HG03442 (cell line): ENCODE results near the gene PARD3B.

Experiments
- ATAC-seq: cut with Tn5 transposase; IDR thresholded peaks from one replicate; pipeline ENCODE4 v1.9.1; 2021; ENCODE audit warnings: mild to moderate bottlenecking, moderate library complexity; ENCODE audit not compliant: unreplicated experiment

The PARD3B gene

GRCh38 chr2:205079173-205079572 is 533.9 kb downstream of the PARD3B start:
- no peak for ATAC-seq

DNA sequence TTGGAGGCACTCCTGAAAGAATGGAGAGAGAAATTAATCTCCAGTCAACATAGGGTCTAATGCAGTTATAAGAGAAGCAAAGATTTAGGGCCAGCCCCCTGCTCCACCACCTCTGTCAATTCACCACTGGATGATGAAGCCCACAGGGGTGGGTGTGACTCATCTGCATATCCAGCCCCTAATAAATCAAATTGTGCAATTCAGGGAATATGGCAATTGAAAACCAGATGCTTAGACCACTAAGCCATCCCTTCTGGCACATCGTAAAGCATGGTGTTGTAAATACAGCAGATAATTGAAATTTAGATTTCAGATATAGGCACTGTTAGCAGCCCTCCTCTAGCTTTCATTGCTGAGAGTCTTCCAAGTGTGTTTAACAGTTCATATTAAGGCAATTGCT is 541.4 kb downstream of the PARD3B start:
- ATAC-seq: no peak

DNA sequence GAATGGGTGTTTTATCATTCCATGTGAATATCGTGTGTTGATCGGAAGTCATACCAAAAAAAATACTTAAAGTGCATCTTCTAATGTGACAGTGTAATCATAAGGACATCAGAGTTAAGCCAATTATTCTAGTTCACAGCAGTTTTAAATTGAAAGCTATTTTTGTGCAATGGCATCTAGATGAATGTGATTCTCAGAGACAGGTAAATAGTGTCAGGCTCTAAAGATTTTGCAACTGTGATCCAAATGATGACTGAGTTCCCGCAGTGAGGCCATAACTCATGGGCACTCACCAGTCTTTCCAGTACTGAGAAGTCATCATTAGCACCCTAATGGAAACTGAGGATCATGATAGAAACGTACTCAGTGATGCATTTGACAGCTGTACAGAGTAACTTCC is 542.6 kb downstream of the PARD3B start:
- ATAC-seq: no peak

GRCh38 chr2:205089958-205090357 is 544.7 kb downstream of the PARD3B start:
- ATAC-seq: no peak

DNA sequence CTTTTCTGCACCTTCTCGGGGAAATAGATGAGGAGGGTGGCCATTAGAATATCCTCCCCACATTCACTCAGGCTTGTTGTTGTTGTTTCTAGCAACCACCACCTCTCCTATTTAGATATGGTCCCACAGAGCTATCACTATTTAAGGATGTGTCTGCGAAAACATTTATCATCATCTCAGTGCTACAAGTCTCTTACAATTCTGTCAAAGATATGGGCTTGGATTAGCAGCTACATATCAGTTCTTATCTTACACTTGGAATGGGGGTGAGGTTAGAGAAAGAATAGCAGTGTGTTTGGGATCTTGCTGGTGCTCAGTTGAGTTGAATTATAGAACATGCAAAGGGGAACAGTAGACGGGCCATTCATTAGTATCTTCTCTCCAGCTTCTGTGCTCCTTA is 546.1 kb downstream of the PARD3B start:
- no peak for ATAC-seq

DNA sequence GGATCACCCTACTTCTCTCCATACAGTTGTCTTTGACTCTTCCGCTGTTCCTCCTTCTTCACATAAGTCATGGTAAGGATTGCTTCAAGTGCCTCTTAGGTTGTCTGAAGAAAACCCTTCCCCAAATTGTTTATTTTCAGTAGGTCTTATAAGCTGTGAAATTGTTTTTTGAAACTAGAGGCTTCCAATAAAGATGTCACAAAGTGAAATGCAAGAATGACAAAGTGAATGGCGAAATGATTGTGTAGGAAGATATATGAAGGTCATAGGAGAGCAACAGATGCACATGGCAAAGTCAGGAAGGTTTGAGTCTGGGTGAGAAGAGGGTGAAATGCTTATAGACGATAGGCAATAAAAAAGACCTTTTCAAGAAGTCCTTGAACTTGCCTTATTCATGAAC is 548.8 kb downstream of the PARD3B start:
- no peak for ATAC-seq

DNA sequence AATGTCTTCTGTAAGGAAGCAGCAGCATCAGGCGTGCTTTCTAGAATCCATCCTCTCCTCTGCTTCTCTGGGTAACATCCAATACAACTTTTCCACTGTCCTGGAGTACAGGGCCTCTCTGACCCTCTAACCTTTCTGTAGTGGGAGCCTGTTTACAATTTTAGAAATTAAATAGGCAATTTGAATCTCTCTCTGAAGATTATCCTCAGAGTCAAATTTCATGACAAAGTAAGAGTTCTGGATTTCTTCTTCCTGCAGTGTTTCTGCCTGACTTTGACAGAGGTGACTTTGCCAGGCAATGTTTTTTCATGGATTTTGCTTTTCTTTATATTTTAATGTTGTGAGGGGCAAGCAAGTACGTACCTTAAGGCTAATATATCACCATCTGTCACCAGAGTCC is 558.4 kb downstream of the PARD3B start:
- ATAC-seq: no peak

DNA sequence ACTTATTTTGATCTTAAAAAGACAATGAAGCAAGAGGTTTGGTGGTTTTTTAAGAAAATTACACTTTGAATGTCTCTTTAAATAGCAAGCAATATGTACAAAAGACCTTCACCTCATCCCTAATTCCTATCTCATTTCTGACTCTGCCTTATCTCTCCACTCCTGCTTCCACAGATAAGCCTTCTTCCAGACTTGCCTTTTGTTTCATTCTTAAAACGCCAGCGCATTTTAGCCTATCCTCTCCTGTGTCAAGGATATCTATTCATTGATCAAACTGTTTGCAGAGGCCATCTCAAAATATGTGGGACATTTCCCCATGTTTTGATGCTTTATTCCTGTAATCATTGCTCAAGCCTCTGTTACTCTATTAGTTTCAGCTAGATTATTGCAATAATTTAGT is 562.5 kb downstream of the PARD3B start:
- no peak for ATAC-seq

GRCh38 chr2:205115511-205115910 is 570.2 kb downstream of the PARD3B start:
- ATAC-seq: no peak

DNA sequence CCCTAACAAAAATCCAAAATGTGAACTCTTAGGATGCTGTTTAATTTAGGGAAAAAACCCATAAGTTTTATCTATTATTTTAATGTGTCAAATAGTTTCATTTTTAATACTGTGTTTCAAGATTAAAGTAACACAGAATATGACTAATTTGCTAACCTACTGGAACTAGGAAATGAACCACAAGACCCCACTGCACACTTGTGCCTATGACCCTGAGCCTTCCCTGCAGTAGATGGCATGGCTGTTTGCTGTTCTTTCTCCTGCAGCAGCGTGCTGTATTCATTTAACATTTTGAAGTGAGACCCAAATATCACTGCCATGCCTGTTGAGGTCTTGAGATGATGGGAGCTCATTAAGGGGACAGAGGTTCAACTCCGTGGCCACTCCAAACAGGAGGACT is 571.9 kb downstream of the PARD3B start:
- no peak for ATAC-seq

DNA sequence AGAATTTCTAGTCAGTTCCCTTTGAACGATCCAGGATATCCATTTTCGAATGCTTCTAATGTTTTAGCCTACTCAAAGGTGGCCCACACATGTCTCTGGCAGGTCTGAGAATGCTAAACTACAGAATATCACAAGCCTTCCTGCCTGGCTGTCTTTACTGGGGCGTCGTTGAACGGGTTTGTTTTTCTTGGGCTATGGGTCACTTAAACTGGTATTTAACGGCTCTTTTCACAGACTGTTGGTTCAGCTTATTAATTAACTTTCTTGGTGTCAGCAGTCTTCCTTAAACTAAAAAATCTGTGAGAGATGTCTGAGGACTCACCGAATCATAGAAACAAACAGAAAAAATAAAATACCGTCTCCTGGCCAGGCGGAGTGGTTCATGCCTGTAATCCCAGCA is 573.9 kb downstream of the PARD3B start:
- no peak for ATAC-seq

DNA sequence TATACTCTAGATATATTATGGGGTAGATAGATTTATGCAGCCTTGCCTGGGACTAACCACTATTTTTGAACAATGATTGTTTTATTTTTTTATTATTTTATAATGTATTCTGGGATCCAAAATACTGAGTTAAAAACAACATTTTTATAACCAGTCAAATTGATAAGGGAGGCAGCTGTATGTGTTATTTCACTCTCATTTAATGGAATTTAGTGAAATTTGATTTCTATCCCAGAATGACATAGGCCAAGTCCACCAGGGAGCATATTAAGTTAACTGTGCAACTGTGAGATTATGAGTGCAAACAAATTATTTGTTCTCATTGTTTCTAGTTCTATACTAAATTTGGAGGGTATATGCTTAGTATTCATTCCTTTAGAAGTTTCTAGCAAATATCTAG is 583.5 kb downstream of the PARD3B start:
- ATAC-seq: no peak

- no peak for ATAC-seq
Observed at GRCh38 chr2:205129531-205129930, 584.3 kb downstream of the PARD3B start.

GRCh38 chr2:205130111-205130829 is 585.0 kb downstream of the PARD3B start:
- no peak for ATAC-seq

DNA sequence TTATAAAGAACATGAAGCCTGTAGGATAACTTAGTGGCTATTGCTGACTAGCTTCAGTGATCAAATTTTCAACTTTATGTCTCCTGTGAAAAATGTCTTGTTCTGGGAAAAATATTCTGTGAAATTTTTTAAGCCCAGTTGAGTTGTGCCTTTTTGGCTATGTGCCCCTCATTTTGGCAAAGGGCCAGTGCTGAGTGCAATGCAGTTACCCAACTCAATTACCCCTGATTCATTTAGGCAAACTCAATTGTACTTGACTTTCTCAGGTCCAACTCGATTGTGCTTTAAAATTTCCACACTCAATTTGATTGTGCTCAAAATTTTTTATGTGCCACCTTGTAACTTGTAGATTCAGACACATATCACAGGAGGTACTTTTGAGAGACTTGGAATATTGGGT is 588.3 kb downstream of the PARD3B start:
- no peak for ATAC-seq

DNA sequence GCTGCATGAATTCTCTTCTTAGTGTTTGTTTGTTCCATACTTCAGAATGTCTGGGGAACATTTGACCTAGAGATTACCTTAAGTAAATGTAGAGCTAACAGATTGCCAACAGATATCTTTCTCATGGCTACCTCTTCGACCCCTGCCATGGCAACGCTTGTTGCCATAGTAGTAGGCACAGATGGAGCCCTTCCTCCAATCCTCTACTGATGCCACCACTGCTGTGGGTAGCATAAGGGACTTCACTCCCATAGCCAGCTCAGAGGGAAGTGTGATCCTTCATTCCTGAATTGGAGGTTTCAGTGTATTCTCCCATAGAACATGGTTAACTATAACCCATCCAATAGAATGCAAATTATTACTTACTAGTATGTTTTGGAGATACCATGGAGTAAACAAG is 593.5 kb downstream of the PARD3B start:
- ATAC-seq: no peak

DNA sequence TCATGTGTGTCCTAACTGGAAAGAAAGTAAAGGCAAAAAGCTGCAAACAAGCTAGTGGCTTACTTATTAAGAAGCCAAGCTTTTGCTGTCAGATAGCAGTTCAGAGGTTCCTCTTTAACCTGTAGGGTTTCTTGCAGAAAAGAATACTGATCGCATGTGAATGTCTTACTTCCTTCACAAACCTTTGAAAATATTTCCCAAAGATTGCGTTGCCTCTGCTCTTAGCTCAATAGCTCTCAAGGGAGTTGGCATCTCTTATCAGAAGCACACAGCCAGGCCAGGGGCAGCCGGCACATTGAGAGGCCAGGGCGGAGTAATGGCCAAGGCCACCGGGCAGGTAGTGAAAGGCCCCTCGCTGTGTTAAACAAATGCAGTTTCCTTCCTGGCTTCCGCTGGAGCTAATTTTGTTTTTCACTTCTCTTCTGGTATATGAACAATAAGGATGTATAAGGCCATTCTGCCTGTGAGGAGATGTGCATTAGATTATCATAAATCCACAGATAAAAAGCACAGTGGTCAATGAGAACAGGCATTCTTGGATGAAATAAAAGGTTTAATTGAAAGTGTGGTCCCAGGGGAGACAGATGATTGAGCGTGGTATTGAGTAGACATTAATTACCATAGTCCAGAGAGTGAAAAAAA is 594.7 kb downstream of the PARD3B start:
- ATAC-seq: no peak

GRCh38 chr2:205141381-205141780 is 596.1 kb downstream of the PARD3B start:
- no peak for ATAC-seq

GRCh38 chr2:205145888-205146287 is 600.6 kb downstream of the PARD3B start:
- ATAC-seq: no peak

DNA sequence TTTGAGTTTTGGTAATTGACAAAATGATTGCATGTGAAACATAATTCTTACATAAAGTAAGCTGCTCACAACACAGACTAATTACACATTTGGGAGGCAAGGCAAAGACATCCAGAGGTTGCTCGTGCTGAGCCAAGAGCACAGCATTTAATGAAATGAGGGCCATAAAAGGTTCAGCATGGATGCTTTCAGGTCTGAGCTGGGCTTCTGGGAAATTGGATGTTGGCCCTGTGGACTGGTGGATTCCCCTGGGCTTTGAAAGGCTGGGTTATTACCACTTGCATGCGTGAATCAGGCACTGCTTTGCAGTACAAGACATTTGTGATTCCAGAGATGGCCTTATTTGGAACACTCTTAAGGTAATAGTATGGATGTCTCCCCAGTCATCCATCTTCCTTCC is 603.5 kb downstream of the PARD3B start:
- no peak for ATAC-seq

DNA sequence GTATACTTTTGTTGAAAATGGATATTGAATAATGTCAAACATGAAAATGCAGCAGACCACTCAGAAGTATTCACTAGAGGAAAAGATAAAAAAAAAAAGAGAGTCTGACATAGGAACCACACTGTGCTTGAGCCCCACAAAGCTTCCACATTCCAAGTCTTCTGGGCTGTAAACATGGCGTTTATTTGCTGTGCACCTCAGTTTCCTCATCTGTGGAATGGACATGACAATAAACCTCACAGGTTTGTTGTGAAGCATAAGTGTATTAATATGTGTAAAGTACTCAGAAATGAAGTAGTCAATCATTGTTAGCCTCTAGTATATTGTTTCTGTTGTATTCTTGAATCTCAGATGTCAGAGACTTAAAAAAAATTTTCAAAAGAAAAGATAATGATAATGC is 611.2 kb downstream of the PARD3B start:
- ATAC-seq: no peak

DNA sequence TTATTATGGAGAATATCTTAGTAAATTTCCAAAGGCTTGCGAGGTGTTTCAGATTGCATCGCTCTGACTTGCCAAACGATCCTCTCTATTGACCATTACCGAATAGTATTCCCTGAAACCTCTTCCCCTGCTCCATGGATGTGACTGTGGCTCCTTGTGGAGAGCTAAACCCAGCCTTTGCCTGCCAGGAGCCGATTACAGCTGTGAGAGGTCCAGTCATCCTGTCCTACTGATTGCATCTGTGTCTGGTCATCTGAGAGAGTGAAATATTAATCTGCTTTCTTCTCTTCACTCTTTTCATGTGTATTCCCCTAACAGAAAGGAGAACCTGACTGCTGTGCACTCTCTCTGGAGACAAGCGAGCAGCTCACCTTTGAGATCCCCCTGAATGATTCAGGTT is 613.1 kb downstream of the PARD3B start:
- ATAC-seq: no peak
